ENCODE data around the gene TGM4. TPM values are rescaled to one million over a fixed set of nuclear protein-coding genes. Genes with fewer than 3 reads are reported as not detected.

Gene TGM4
- not detected for total RNA-seq

DNA sequence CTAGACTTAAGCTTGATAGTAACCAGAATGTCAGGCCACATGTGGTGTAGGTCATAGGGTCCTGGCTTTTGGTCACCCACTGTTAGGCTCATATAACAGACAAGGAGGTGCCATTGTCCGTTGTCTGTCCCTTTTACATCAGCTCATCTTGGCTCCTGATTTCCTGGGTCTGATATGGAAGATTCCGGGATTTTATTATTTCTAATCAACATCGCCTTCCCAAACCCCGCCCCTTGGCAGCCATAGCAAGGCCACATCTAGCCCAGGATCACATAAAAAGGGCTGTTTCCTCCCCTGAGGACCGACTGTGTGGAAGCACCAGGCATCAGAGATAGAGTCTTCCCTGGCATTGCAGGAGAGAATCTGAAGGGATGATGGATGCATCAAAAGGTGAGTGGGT is at the start of gene TGM4:
TGM4 (plus strand) TSS at position 301 of the 400 bp plus-strand sequence; CDS start at position 372, 71 bp downstream.
- H3K27ac ChIP-seq = no peak within 1 kb of the TSS
- WGBS, 2 donors = 74 to 82% methylated on average over 3 to 4 of the region's 5 CpGs
- H3K36me3 ChIP-seq = no peaks in the 10 kb centered on the region
- TF ChIP-seq CTCF (IDR thresholded peaks at IDR 0.05) = no peak
- no peak for TF ChIP-seq POLR2A (IDR thresholded peaks at IDR 0.05)
- H3K4me1 ChIP-seq = no peaks in the 10 kb centered on the region
- no peak for DNase-seq
- H3K27me3 ChIP-seq = no peaks in the 10 kb centered on the region
- H3K4me3 ChIP-seq = no peak within 1 kb of the TSS
- H3K9me3 ChIP-seq = no peaks in the 10 kb centered on the region
- intact Hi-C loops (cut with DNase I) = no loop called here

GRCh38 chr3:44825264-44825925 is 49.0 kb upstream of the TGM4 start:
- no peak for TF ChIP-seq POLR2A (IDR thresholded peaks at IDR 0.05)
- no peak for TF ChIP-seq CTCF (IDR thresholded peaks at IDR 0.05)
- WGBS, 2 donors = 83 to 93% methylated on average over 2 of the region's 2 CpGs
- Histone ChIP-seq H3K36me3 (no peaks in the 10 kb centered on the region), H3K27ac (no peak overlapping the region), H3K4me3 (no peak overlapping the region), H3K9me3 (no peaks in the 10 kb centered on the region), H3K27me3 (no peaks in the 10 kb centered on the region), H3K4me1 (no peaks in the 10 kb centered on the region)
- intact Hi-C loops (cut with DNase I) = no loop called here
- DNase-seq = no peak

DNA sequence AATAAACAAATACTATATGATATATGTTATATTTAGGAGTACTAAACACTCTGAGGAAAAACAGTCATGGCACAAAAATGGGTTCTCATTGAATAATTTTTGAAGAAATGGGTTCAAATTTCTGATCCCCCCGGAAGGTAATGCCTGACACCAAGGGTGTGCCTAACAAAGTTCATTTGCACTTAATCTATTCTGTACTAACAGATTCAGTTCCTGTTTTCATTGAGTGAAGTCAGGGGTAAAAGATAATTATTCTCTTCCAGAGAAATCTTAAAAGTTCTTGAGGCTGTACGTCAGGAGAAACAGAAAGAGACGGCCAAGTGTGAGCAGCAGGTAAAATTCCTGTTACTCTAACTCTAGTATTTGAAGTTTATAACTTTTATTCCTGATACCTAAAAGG is 47.2 kb upstream of the TGM4 start:
- DNase-seq = no peak
- no peaks in the 10 kb centered on the region for H3K36me3 ChIP-seq
- no peak overlapping the region for H3K4me3 ChIP-seq
- WGBS, 2 donors = 85 to 93% methylated on average over 3 of the region's 3 CpGs
- H3K4me1 ChIP-seq = no peaks in the 10 kb centered on the region
- no peak for TF ChIP-seq CTCF (IDR thresholded peaks at IDR 0.05)
- TF ChIP-seq POLR2A (IDR thresholded peaks at IDR 0.05) = no peak
- H3K9me3 ChIP-seq = no peaks in the 10 kb centered on the region
- no peaks in the 10 kb centered on the region for H3K27me3 ChIP-seq
- H3K27ac ChIP-seq = no peak overlapping the region
- intact Hi-C loops (cut with DNase I) = no loop called here

GRCh38 chr3:44831232-44831631 is 43.2 kb upstream of the TGM4 start:
- no peak for DNase-seq
- Histone ChIP-seq H3K27me3 (no peaks in the 10 kb centered on the region), H3K36me3 (no peaks in the 10 kb centered on the region), H3K9me3 (no peaks in the 10 kb centered on the region), H3K27ac (no peak overlapping the region), H3K4me3 (no peak overlapping the region), H3K4me1 (no peaks in the 10 kb centered on the region)
- no peak for TF ChIP-seq CTCF (IDR thresholded peaks at IDR 0.05)
- no peak for TF ChIP-seq POLR2A (IDR thresholded peaks at IDR 0.05)
- intact Hi-C loops (cut with DNase I) = no loop called here
- WGBS, 2 donors = 95 to 96% methylated on average over 5 of the region's 5 CpGs

GRCh38 chr3:44832032-44832431 is 42.4 kb upstream of the TGM4 start:
- WGBS, 2 donors = 93% methylated on average over 1 of the region's 1 CpG
- Histone ChIP-seq H3K27ac (no peak overlapping the region), H3K36me3 (peaks cover 0 to 8% (median 0%) of the 10 kb centered on the region in 3 donors), H3K4me3 (no peak overlapping the region), H3K9me3 (peaks cover 0 to 7% (median 0%) of the 10 kb centered on the region in 3 donors), H3K4me1 (no peaks in the 10 kb centered on the region), H3K27me3 (no peaks in the 10 kb centered on the region)
- intact Hi-C loops (cut with DNase I) = no loop called here
- no peak for DNase-seq
- TF ChIP-seq POLR2A (IDR thresholded peaks at IDR 0.05) (no peak), CTCF (IDR thresholded peaks at IDR 0.05) (no peak)
